Central memory CD8-positive, alpha-beta T cell (primary cell): ENCODE data around the gene PSKH1.

ENCODE experiments used
- ATAC-seq: fragments of 150-1000 bp; cut with Tn5 transposase; replicated peaks from 2 replicates; pipeline ENCODE4 v1.10.0; 2022; ENCODE audit warnings: mild to moderate bottlenecking, moderate FRiP score, moderate number of reproducible peaks; ENCODE audit not compliant: poor library complexity, severe bottlenecking; ENCODE audit errors: extremely low read depth
- DNase-seq, 2 donors: peaks; one replicate each; pipeline ENCODE4 v3.0.0; 2021; ENCODE audit warnings: low spot score in 2 of 2
- H3K27ac Mint-ChIP-seq: one replicate; pipeline ENCODE4 v1.8.0; 2022; ENCODE audit warnings: low read depth, mild to moderate bottlenecking, moderate library complexity, mixed read lengths
- H3K27me3 Mint-ChIP-seq: one replicate; pipeline ENCODE4 v1.8.0; 2022; ENCODE audit warnings: mixed read lengths
- H3K36me3 Mint-ChIP-seq: one replicate; pipeline ENCODE4 v1.8.0; 2022; ENCODE audit warnings: mild to moderate bottlenecking, moderate library complexity, mixed read lengths; ENCODE audit not compliant: insufficient read depth
- H3K4me1 Mint-ChIP-seq: one replicate; pipeline ENCODE4 v1.8.0; 2022; ENCODE audit warnings: mixed read lengths
- H3K4me3 Mint-ChIP-seq: one replicate; pipeline ENCODE4 v1.8.0; 2022; ENCODE audit warnings: mild to moderate bottlenecking, moderate library complexity, mixed read lengths
- H3K9me3 Mint-ChIP-seq: one replicate; pipeline ENCODE4 v1.8.0; 2022; ENCODE audit warnings: mixed read lengths

Gene PSKH1

GRCh38 chr16:67892899-67893742 is at the start of gene PSKH1:
Gene PSKH1 (plus strand): TSS chr16:67893254. CDS start chr16:67908750, 15,496 bp downstream.
- peak within 1 kb of the TSS; percentile 95 for H3K27ac Mint-ChIP-seq
- no peaks in the 10 kb centered on the region for H3K27me3 Mint-ChIP-seq
- peaks cover 13% of the 10 kb centered on the region for H3K36me3 Mint-ChIP-seq
- peak within 1 kb of the TSS; percentile 93 for H3K4me3 Mint-ChIP-seq
- no peaks in the 10 kb centered on the region for H3K9me3 Mint-ChIP-seq
- ATAC-seq (peak; percentile 99), DNase-seq (peak; percentile 79 to 83)
- peaks cover 27% of the 10 kb centered on the region for H3K4me1 Mint-ChIP-seq

- DNase-seq (no peak), ATAC-seq (no peak)
- peaks cover 12% of the 10 kb centered on the region for H3K36me3 Mint-ChIP-seq
These were observed 49.7 kb upstream of the PSKH1 start for GRCh38 chr16:67843343-67843765.

GRCh38 chr16:67844497-67844896 is 48.6 kb upstream of the PSKH1 start:
- H3K4me1 Mint-ChIP-seq, result peaks cover 36% of the 10 kb centered on the region
- H3K27ac Mint-ChIP-seq, result no peak overlapping the region
- no peak for ATAC-seq
- peak overlapping the region; percentile 86 for H3K4me3 Mint-ChIP-seq
- no peaks in the 10 kb centered on the region for H3K9me3 Mint-ChIP-seq
- H3K36me3 Mint-ChIP-seq, result peaks cover 12% of the 10 kb centered on the region
- DNase-seq, result no peak
- H3K27me3 Mint-ChIP-seq, result no peaks in the 10 kb centered on the region

More at GRCh38 chr16:67843343-67843765, 49.7 kb upstream of the PSKH1 start:
- Mint-ChIP-seq H3K27me3 (no peaks in the 10 kb centered on the region), H3K27ac (peak overlapping the region; percentile 90), H3K4me3 (peak overlapping the region; percentile 86), H3K4me1 (peaks cover 36% of the 10 kb centered on the region), H3K9me3 (no peaks in the 10 kb centered on the region)

- peak overlapping the region; percentile 82 for H3K4me3 Mint-ChIP-seq
- peaks cover 12% of the 10 kb centered on the region for H3K36me3 Mint-ChIP-seq
- no peak for DNase-seq
- no peak for ATAC-seq
- no peaks in the 10 kb centered on the region for H3K27me3 Mint-ChIP-seq
- peaks cover 36% of the 10 kb centered on the region for H3K4me1 Mint-ChIP-seq
- peak overlapping the region; percentile 80 for H3K27ac Mint-ChIP-seq
- H3K9me3 Mint-ChIP-seq, result no peaks in the 10 kb centered on the region
These were observed 47.6 kb upstream of the PSKH1 start for GRCh38 chr16:67845291-67846062.

GRCh38 chr16:67846063-67846319 is 47.1 kb upstream of the PSKH1 start:
- H3K9me3 Mint-ChIP-seq, result no peaks in the 10 kb centered on the region
- peaks cover 36% of the 10 kb centered on the region for H3K4me1 Mint-ChIP-seq

GRCh38 chr16:67846320-67847063 is 46.6 kb upstream of the PSKH1 start, which contains the start of gene NUTF2:
Gene NUTF2 (plus strand): TSS chr16:67846933. CDS start chr16:67865131, 18,198 bp downstream.
- Mint-ChIP-seq H3K27me3 (no peaks in the 10 kb centered on the region), H3K9me3 (no peaks in the 10 kb centered on the region), H3K36me3 (peaks cover 12% of the 10 kb centered on the region), H3K27ac (peak within 1 kb of the TSS; percentile 80), H3K4me3 (peak within 1 kb of the TSS; percentile 82), H3K4me1 (peaks cover 36% of the 10 kb centered on the region)
- peak; percentile 66 for ATAC-seq
- DNase-seq, result peak; percentile 92 to 93

More at GRCh38 chr16:67846063-67846319, 47.1 kb upstream of the PSKH1 start:
- DNase-seq (no peak), ATAC-seq (no peak)
- H3K27ac Mint-ChIP-seq, result peak overlapping the region; percentile 80
- peak overlapping the region; percentile 82 for H3K4me3 Mint-ChIP-seq
- peaks cover 12% of the 10 kb centered on the region for H3K36me3 Mint-ChIP-seq
- H3K27me3 Mint-ChIP-seq, result no peaks in the 10 kb centered on the region

- ATAC-seq (peak; percentile 53), DNase-seq (no peak)
- peaks cover 36% of the 10 kb centered on the region for H3K4me1 Mint-ChIP-seq
- peaks cover 9% of the 10 kb centered on the region for H3K36me3 Mint-ChIP-seq
- no peaks in the 10 kb centered on the region for H3K27me3 Mint-ChIP-seq
- no peaks in the 10 kb centered on the region for H3K9me3 Mint-ChIP-seq
- H3K4me3 Mint-ChIP-seq, result peak within 1 kb of the TSS; percentile 82
- peak within 1 kb of the TSS; percentile 80 for H3K27ac Mint-ChIP-seq
These were observed 45.8 kb upstream of the PSKH1 start, which contains the start of gene CENPT for GRCh38 chr16:67847064-67847861. Gene CENPT (minus strand): TSS chr16:67847693. CDS start chr16:67833859, 13,834 bp downstream.

- DNase-seq (no peak), ATAC-seq (no peak)
- Mint-ChIP-seq H3K4me3 (peak overlapping the region; percentile 82), H3K9me3 (no peaks in the 10 kb centered on the region), H3K27me3 (no peaks in the 10 kb centered on the region), H3K36me3 (peaks cover 3% of the 10 kb centered on the region), H3K27ac (no peak overlapping the region), H3K4me1 (peaks cover 31% of the 10 kb centered on the region)
These were observed 44.9 kb upstream of the PSKH1 start for GRCh38 chr16:67848118-67848517.

GRCh38 chr16:67853670-67854069 is 39.4 kb upstream of the PSKH1 start:
- DNase-seq (no peak), ATAC-seq (no peak)
- Mint-ChIP-seq H3K4me1 (peaks cover 28% of the 10 kb centered on the region), H3K9me3 (no peaks in the 10 kb centered on the region), H3K27me3 (no peaks in the 10 kb centered on the region), H3K27ac (no peak overlapping the region), H3K36me3 (peaks cover 3% of the 10 kb centered on the region), H3K4me3 (no peak overlapping the region)

GRCh38 chr16:67855789-67856188 is 37.3 kb upstream of the PSKH1 start:
- no peak overlapping the region for H3K4me3 Mint-ChIP-seq
- H3K9me3 Mint-ChIP-seq, result no peaks in the 10 kb centered on the region
- peaks cover 3% of the 10 kb centered on the region for H3K36me3 Mint-ChIP-seq
- no peaks in the 10 kb centered on the region for H3K27me3 Mint-ChIP-seq
- ATAC-seq (no peak), DNase-seq (no peak)
- H3K4me1 Mint-ChIP-seq, result peaks cover 33% of the 10 kb centered on the region
- no peak overlapping the region for H3K27ac Mint-ChIP-seq

- H3K4me1 Mint-ChIP-seq, result peaks cover 33% of the 10 kb centered on the region
- peaks cover 8% of the 10 kb centered on the region for H3K36me3 Mint-ChIP-seq
- no peaks in the 10 kb centered on the region for H3K9me3 Mint-ChIP-seq
- peak overlapping the region; percentile 66 for H3K27ac Mint-ChIP-seq
- ATAC-seq (no peak), DNase-seq (no peak)
- no peaks in the 10 kb centered on the region for H3K27me3 Mint-ChIP-seq
- H3K4me3 Mint-ChIP-seq, result no peak overlapping the region
These were observed 36.0 kb upstream of the PSKH1 start for GRCh38 chr16:67856927-67857546.
